ENCODE data around the gene ADIPOR2.

GRCh38 chr12:1655225-1655788, 35.6 kb upstream of the ADIPOR2 start:
- no peak for TF ChIP-seq CTCF (IDR thresholded peaks at IDR 0.05)
- no peak for TF ChIP-seq POLR2A (IDR thresholded peaks at IDR 0.05)
- no peak for TF ChIP-seq EP300 (IDR thresholded peaks at IDR 0.05)

All from ovary (tissue), 3 donors.